C4-2B (cell line): ENCODE measurements around the gene PILRB.

ENCODE experiments used
- H3K27ac ChIP-seq: fragments of 450-650 bp; 2 replicates; pipeline ENCODE4 v1.5.1; 2017
- ZFX ChIP-seq: fragments of 450-650 bp; IDR thresholded peaks from 2 replicates; pipeline ENCODE4 v1.6.1; 2017
- TF ChIP-seq, protein P1 (sequence below): fragments of 450-650 bp; conservative IDR thresholded peaks from 2 replicates; pipeline ENCODE4 v1.5.1; 2017; ENCODE audit warnings: mild to moderate bottlenecking

PILRB gene

DNA sequence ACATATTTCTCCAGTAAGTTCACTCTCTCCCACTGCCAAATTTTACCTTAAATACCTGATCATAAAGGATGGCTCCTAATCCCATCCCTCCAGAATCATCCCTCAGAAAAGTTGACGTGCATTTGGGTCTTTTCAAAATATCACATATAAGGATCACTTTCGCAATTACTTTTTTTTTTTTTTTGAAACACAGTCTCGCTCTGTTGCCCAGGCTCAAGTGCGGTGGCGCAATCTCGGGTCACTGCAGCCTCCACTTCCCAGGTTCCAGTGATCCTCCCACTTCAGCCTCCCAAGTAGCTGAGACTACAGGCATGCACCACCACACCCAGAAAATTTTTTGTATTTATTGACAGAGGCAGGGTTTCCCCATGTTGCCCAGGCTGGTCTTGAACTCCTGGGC lies 53.2 kb downstream of the PILRB start:
- TF ChIP-seq, protein P1, sequence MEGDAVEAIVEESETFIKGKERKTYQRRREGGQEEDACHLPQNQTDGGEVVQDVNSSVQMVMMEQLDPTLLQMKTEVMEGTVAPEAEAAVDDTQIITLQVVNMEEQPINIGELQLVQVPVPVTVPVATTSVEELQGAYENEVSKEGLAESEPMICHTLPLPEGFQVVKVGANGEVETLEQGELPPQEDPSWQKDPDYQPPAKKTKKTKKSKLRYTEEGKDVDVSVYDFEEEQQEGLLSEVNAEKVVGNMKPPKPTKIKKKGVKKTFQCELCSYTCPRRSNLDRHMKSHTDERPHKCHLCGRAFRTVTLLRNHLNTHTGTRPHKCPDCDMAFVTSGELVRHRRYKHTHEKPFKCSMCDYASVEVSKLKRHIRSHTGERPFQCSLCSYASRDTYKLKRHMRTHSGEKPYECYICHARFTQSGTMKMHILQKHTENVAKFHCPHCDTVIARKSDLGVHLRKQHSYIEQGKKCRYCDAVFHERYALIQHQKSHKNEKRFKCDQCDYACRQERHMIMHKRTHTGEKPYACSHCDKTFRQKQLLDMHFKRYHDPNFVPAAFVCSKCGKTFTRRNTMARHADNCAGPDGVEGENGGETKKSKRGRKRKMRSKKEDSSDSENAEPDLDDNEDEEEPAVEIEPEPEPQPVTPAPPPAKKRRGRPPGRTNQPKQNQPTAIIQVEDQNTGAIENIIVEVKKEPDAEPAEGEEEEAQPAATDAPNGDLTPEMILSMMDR: no peak
- no peak for TF ChIP-seq ZFX
- H3K27ac ChIP-seq: no peak overlapping the region

DNA sequence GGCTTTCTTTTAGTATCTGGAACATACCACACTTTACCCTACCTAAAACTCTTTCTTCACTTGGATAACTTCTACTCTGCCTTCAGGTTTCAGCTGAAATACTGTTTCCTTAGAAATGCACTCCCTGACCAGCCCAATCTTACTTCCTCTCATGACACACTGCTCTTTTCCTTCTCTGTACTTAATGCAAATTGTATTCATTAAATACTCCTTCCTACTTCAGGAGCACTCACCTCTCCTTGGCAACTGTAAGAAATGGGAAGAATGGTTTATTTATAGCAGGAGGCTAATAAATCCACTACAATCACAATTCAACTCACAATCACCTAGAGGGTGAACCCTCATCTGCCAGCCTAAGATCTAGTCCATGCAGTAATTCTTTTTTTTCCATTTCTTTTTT lies 55.4 kb downstream of the PILRB start:
- no peak for TF ChIP-seq ZFX
- TF ChIP-seq, protein P1: no peak
- H3K27ac ChIP-seq: no peak overlapping the region

DNA sequence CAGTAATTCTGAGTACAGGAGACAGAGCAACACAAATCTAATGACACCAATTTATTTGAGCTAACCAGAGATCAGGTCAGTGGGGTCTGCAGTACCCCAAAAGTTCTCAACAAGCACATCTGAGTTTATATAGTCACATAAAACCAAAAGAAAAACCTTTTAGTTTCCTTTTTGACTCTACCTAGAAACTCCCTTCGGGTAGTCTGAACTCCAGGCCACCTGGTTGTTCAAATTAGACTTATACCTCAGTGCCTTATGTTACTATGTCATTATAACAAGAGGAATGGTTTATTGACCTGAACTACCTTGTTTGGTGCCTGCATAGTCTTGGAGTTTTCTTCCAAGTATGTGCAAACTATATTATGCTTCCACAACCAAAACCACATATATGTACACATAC lies 56.0 kb downstream of the PILRB start:
- no peak overlapping the region for H3K27ac ChIP-seq
- no peak for TF ChIP-seq ZFX
- TF ChIP-seq, protein P1: no peak

DNA sequence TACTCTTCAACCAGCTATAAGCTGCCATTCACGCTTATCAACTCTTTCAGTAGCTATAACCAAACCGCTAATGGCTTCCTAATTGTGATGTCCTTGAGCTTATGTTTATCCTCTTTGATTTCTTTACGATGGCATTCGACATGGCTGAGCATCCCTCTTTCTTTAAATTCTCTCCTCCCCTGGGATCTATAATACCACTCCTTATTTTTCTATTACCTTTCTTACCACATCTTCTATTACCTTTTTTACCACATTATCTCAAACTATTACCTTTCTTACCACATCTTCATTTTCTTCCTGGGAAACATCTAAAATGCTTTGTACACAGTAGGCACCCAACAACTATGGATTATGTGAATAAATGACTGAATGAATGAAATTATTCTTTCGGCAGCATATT lies 57.5 kb downstream of the PILRB start:
- no peak overlapping the region for H3K27ac ChIP-seq
- TF ChIP-seq, protein P1: no peak
- TF ChIP-seq ZFX: no peak
